ENCODE results near the gene C1orf226.

- no peak for TF ChIP-seq CTCF (IDR thresholded peaks at IDR 0.05)
- TF ChIP-seq POLR2A (IDR thresholded peaks at IDR 0.05), result no peak
These were observed 12.0 kb upstream of the C1orf226 start for GRCh38 chr1:162369571-162369970.

All from thyroid gland (tissue), 4 donors.